Stimulated activated CD4-positive, alpha-beta T cell treated with anti-CD3 and anti-CD28 coated beads, Interleukin-4, amount 100 ng/mL, for 24 hours (primary cell): ENCODE results near the gene GTF2A2.
"Not testable (repeated sequence)": the region's sequence is repeated elsewhere in the genome, so short reads cannot be mapped to it uniquely, and the experiment has no call there.

Experiments
- DNase-seq: peaks from one replicate; pipeline ENCODE4 v3.0.0-alpha.2; 2020

Gene GTF2A2

GRCh38 chr15:59656897-59657634 lies at the start of gene GTF2A2:
TSS of gene GTF2A2 (minus strand) at chr15:59657515. CDS start at chr15:59652277, 5,238 bp downstream.
- peak; percentile 93 for DNase-seq

GRCh38 chr15:59703979-59704796 lies 46.9 kb upstream of the GTF2A2 start:
- DNase-seq = no peak

- no peak for DNase-seq
These were observed 45.0 kb upstream of the GTF2A2 start for GRCh38 chr15:59702351-59702750.

GRCh38 chr15:59701880-59702279 lies 44.6 kb upstream of the GTF2A2 start:
- no peak for DNase-seq

GRCh38 chr15:59699810-59700431 lies 42.6 kb upstream of the GTF2A2 start:
- no peak for DNase-seq

- DNase-seq = not testable (repeated sequence)
These were observed 40.8 kb upstream of the GTF2A2 start for GRCh38 chr15:59698065-59698464.

- no peak for DNase-seq
These were observed 39.0 kb upstream of the GTF2A2 start for GRCh38 chr15:59696332-59696731.

- DNase-seq = no peak
These were observed 37.5 kb upstream of the GTF2A2 start for GRCh38 chr15:59694779-59695178.

GRCh38 chr15:59691194-59691805 lies 34.0 kb upstream of the GTF2A2 start:
- DNase-seq = peak; percentile 51

- DNase-seq = peak; percentile 58
These were observed 32.4 kb upstream of the GTF2A2 start for GRCh38 chr15:59689626-59690236.

- DNase-seq = peak; percentile 96
These were observed 31.7 kb upstream of the GTF2A2 start, which contains the start of gene BNIP2 for GRCh38 chr15:59688782-59689625. TSS of gene BNIP2 (minus strand) at chr15:59689320. CDS start at chr15:59682457, 6,863 bp downstream.

- peak; percentile 17 for DNase-seq
These were observed 31.1 kb upstream of the GTF2A2 start for GRCh38 chr15:59688423-59688781.

- DNase-seq = peak; percentile 17
These were observed 30.5 kb upstream of the GTF2A2 start for GRCh38 chr15:59687836-59688235.

- no peak for DNase-seq
These were observed 29.1 kb upstream of the GTF2A2 start for GRCh38 chr15:59686389-59686788.

GRCh38 chr15:59685737-59686297 lies 28.5 kb upstream of the GTF2A2 start:
- DNase-seq = no peak

GRCh38 chr15:59680870-59681269 lies 23.6 kb upstream of the GTF2A2 start:
- no peak for DNase-seq

- no peak for DNase-seq
These were observed 23.0 kb upstream of the GTF2A2 start for GRCh38 chr15:59680346-59680745.

- DNase-seq = no peak
These were observed 21.3 kb upstream of the GTF2A2 start for GRCh38 chr15:59678620-59679019.

- no peak for DNase-seq
These were observed 20.9 kb upstream of the GTF2A2 start for GRCh38 chr15:59678172-59678571.

- DNase-seq = no peak
These were observed 19.2 kb upstream of the GTF2A2 start for GRCh38 chr15:59676565-59676964.

GRCh38 chr15:59674361-59674877 lies 17.1 kb upstream of the GTF2A2 start:
- DNase-seq = no peak
